22Rv1 (cell line): ENCODE data around the gene USP5.
A peak's percentile ranks its signal among the peaks of the same experiment; 100 is the strongest.
"Not testable (repeated sequence)": the region's sequence is repeated elsewhere in the genome, so short reads cannot be mapped to it uniquely, and the experiment has no call there.

Experiments
- H3K27ac ChIP-seq: fragments of 450-650 bp; 2 replicates; pipeline ENCODE4 v1.5.1; 2017
- CTCF ChIP-seq: fragments of 450-650 bp; IDR thresholded peaks from 2 replicates; pipeline ENCODE4 v1.5.1; 2017; ENCODE audit warnings: mild to moderate bottlenecking
- ZFX ChIP-seq: fragments of 450-650 bp; IDR thresholded peaks from 2 replicates; pipeline ENCODE4 v1.6.1; 2017; ENCODE audit warnings: antibody characterized with exemption, borderline replicate concordance

Gene USP5

DNA sequence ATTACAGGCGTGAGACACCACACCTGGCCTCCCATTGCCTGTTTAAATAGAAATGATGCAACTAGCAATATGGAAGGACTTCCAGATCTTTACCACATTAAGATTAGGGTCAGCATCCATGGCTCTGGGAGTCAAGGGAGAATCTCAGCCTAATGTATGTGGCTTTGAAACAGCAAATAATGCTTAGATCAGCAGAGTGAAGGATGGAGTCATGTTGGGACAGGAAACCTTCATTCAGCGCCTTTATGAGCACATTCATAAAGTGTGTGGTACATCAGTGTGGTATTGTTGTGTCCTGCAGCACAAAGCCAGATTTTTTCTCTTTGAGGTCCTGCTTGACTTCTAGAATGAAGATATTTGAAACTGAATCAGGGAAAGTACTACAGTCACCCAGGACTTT is 36.4 kb downstream of the USP5 start:
- peak overlapping the region; percentile 94 for H3K27ac ChIP-seq
- TF ChIP-seq ZFX, result no peak
- no peak for TF ChIP-seq CTCF

DNA sequence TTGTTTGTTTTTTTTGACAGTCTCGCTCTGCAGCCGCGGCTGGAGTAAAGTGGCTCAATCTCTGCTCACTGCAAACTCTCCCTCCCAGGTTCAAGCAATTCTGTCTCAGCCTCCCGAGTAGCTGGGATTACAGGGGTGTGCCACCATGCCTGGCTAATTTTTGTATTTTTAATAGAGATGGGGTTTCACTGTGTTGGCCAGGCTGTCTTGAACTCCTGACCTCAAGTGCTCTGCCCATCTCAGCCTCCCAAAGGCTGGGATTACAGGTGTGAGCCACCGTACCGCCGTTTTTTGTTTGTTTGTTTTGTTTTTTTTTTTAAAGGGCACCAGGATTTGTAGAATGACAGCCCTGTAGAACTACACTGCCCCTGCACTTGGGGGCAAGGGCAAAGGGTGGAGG is 36.8 kb downstream of the USP5 start:
- H3K27ac ChIP-seq, result peak overlapping the region; percentile 94

DNA sequence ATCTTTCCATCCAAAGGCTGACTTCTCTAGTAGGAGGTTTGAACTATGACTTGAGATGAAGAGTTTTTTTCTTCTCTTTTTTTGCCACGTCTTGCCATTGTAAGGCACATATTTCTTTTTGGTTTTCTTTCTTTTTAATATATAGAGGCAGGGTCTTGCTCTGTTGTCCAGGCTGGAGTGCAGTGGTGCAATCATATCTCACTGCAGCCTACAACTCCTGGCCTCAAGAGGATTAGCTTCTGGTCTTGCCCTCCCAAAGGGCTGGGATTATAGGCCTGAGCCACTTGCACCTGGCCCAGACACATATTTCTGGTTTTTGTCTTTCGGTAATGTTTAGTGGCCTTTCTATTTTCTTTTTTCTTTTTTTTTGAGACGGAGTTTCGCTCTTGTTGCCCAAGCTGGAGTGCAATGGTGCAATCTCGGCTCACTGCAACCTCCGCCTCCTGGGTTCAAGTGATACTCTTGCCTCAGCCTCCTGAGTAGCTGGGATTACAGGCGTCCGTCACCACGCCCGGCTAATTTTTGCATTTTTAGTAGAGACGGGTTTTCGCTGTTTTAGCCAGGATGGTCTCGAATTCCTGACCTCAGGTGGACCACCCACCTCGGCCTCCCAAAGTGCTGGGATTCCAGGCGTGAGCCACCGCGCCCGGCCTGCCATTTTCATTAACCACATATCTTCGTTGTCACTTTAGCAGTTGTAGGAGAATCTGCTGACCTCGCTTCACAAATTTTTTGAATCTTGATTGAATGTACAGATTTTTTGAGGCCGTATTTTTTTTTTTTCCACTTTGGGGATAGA is 38.0 kb downstream of the USP5 start:
- peak overlapping the region; percentile 94 for H3K27ac ChIP-seq

GRCh38 chr12:6890789-6891645 is 39.1 kb downstream of the USP5 start:
- TF ChIP-seq ZFX (no peak), CTCF (peak; percentile 100)
- H3K27ac ChIP-seq, result peak overlapping the region; percentile 94

DNA sequence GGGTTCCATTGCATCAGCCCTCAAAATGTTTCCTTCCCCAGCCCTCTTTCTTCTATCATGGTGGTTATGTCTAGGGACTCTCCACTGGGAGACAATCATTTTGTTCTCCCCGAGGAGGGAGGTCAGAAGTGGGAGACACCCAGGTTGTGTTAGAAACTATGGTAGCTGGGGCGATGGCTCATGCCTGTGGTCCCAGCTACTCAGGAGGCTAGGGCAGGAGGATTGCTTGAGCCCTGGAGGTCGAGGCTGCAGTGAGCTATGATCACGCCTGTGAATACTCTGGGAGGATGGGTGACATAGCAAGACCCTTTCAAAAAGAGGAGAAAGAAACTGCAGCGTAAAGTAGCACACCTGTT is 39.7 kb downstream of the USP5 start:
- no peak for TF ChIP-seq ZFX
- TF ChIP-seq CTCF, result no peak
- H3K27ac ChIP-seq, result peak overlapping the region; percentile 94

- H3K27ac ChIP-seq, result not testable (repeated sequence)
Measured at GRCh38 chr12:6892683-6893082, 40.7 kb downstream of the USP5 start.

GRCh38 chr12:6894321-6894720 is 42.4 kb downstream of the USP5 start:
- H3K27ac ChIP-seq, result no peak overlapping the region
- TF ChIP-seq CTCF (no peak), ZFX (no peak)

GRCh38 chr12:6896846-6897435 is 45.0 kb downstream of the USP5 start:
- TF ChIP-seq CTCF, result no peak
- no peak for TF ChIP-seq ZFX
- H3K27ac ChIP-seq, result no peak overlapping the region
